Lung (tissue), 12 donors: ENCODE data around the gene VPS13D. TPM values are rescaled to one million over a fixed set of nuclear protein-coding genes. Genes with fewer than 3 reads are reported as not detected.

Experiments
- ATAC-seq: fragments of 200-7000 bp; cut with Tn5 transposase; one replicate; pipeline ENCODE4 v1.9.1; 2020; ENCODE audit warnings: moderate number of reproducible peaks; ENCODE audit not compliant: insufficient read depth, low FRiP score
- DNase-seq, 3 donors: peaks; one replicate each; pipeline ENCODE4 v3.0.0-alpha.2; 2013 to 2017
- H3K27ac ChIP-seq, 2 donors: one replicate each; pipeline ENCODE4 v1.5.1; 2013; ENCODE audit warnings: mild to moderate bottlenecking in 2 of 2, moderate library complexity in 2 of 2, control low read depth in 1 of 2, inconsistent platforms in 1 of 2, low read depth in 1 of 2, low read length in 1 of 2
- H3K27me3 ChIP-seq, 3 donors: one replicate each; pipeline ENCODE4 v1.5.1; 2013; ENCODE audit warnings: low read length in 2 of 3; ENCODE audit not compliant: control insufficient read depth in 3 of 3, insufficient read depth in 3 of 3
- H3K36me3 ChIP-seq, 4 donors: one replicate each; pipeline ENCODE4 v1.5.1; 2013; ENCODE audit warnings: low read length in 4 of 4, mild to moderate bottlenecking in 1 of 4, moderate library complexity in 1 of 4; ENCODE audit not compliant: control insufficient read depth in 4 of 4, insufficient read depth in 4 of 4
- H3K4me1 ChIP-seq, 5 donors: one replicate each; pipeline ENCODE4 v1.5.1; 2013; ENCODE audit warnings: low read length in 5 of 5, mild to moderate bottlenecking in 2 of 5, moderate library complexity in 1 of 5; ENCODE audit not compliant: control insufficient read depth in 5 of 5, insufficient read depth in 5 of 5
- H3K4me3 ChIP-seq: one replicate; pipeline ENCODE4 v1.5.1; 2013; ENCODE audit warnings: mild to moderate bottlenecking, control low read depth, moderate library complexity
- H3K9ac ChIP-seq, 2 donors: one replicate each; pipeline ENCODE4 v1.5.1; 2013; ENCODE audit warnings: low read length in 2 of 2, control low read depth in 1 of 2; ENCODE audit not compliant: insufficient read depth in 1 of 2
- H3K9me3 ChIP-seq, 4 donors: one replicate each; pipeline ENCODE4 v1.5.1; 2013; ENCODE audit warnings: low read length in 3 of 4, mild to moderate bottlenecking in 1 of 4, moderate library complexity in 1 of 4; ENCODE audit not compliant: control insufficient read depth in 4 of 4, insufficient read depth in 3 of 4
- WGBS, 2 donors: extraction: QIAGEN DNeasy Blood & Tissue Kit; methylation state at CpG; one replicate each; pipeline ENCODE4 v1.1.7; 2013; 5-methylcytosine and 5-hydroxymethylcytosine counted together
- polyA plus RNA-seq, 2 donors: library from polyadenylated mRNA; stranded (reverse); fragments of 200-250 nt; gene quantifications; one replicate each; pipeline ENCODE4 v1.2.1, GENCODE V29; 2013
- total RNA-seq, 2 donors: library from RNA; depleted of rRNA in 1 of 2; stranded (reverse); fragments of >200 nt in 1 of 2; gene quantifications; one replicate each; pipeline ENCODE4 v1.2.1, GENCODE V29; 2014 to 2021
- TF ChIP-seq, protein P1 (sequence below): IDR thresholded peaks from 2 replicates; pipeline ENCODE4 v1.5.1; 2012; ENCODE audit warnings: mild to moderate bottlenecking; ENCODE audit errors: control extremely low read depth, extremely low read depth
- donor health status: control.
- donor health status: control.
- donor health status: Bipolar disorder and iron deficiency.
- donor health status: healthy.
- donor health status: DM: yes; HTN: yes; CAD: no.

VPS13D gene
- total and polyA plus RNA-seq, 4 donors, result 18.4 to 76.0 (median 37.5) TPM

DNA sequence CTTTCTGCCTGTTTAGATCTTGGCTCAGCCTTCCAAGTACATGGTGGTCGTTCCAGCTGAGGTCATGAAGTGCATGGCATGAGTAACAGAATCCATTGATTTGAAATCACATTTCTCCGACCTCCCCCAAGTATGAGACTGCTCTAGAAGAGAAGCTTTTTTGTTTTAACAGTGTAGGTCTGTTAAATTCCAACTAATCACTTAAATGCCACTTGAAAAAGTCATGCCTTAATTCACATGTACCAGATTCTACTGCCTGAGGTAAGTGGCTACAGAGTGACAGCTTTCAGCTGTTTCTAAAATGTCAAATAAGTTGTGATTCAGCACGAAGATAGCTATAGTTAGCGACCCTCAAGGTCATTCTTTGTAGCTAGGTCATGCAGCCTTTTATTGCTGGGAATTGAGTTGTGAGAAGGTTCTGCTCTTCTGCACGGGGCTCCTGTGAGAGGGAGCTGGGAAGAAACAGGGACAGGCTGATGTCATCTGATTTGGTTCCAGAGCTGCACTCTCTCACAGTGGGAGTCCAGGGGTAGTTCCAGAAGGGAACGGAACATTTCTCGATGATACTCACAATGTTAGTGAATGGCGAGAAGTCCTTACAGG is 112.7 kb downstream of the VPS13D start:
- Histone ChIP-seq H3K36me3 (peaks cover 0 to 12% (median 8%) of the 10 kb centered on the region in 4 donors), H3K4me1 (peaks cover 3 to 34% (median 11%) of the 10 kb centered on the region in 5 donors), H3K27me3 (no peaks in the 10 kb centered on the region), H3K27ac (peak overlapping the region; percentile 43 to 82), H3K4me3 (no peak overlapping the region), H3K9ac (no peak overlapping the region), H3K9me3 (no peaks in the 10 kb centered on the region)
- TF ChIP-seq, protein P1, sequence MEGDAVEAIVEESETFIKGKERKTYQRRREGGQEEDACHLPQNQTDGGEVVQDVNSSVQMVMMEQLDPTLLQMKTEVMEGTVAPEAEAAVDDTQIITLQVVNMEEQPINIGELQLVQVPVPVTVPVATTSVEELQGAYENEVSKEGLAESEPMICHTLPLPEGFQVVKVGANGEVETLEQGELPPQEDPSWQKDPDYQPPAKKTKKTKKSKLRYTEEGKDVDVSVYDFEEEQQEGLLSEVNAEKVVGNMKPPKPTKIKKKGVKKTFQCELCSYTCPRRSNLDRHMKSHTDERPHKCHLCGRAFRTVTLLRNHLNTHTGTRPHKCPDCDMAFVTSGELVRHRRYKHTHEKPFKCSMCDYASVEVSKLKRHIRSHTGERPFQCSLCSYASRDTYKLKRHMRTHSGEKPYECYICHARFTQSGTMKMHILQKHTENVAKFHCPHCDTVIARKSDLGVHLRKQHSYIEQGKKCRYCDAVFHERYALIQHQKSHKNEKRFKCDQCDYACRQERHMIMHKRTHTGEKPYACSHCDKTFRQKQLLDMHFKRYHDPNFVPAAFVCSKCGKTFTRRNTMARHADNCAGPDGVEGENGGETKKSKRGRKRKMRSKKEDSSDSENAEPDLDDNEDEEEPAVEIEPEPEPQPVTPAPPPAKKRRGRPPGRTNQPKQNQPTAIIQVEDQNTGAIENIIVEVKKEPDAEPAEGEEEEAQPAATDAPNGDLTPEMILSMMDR, result no peak
- WGBS, 2 donors, result 66 to 80% methylated on average over 8 of the region's 8 CpGs
- DNase-seq, result peak in 2 of 3 donors; percentile 40 to 55
- peak; percentile 23 for ATAC-seq

DNA sequence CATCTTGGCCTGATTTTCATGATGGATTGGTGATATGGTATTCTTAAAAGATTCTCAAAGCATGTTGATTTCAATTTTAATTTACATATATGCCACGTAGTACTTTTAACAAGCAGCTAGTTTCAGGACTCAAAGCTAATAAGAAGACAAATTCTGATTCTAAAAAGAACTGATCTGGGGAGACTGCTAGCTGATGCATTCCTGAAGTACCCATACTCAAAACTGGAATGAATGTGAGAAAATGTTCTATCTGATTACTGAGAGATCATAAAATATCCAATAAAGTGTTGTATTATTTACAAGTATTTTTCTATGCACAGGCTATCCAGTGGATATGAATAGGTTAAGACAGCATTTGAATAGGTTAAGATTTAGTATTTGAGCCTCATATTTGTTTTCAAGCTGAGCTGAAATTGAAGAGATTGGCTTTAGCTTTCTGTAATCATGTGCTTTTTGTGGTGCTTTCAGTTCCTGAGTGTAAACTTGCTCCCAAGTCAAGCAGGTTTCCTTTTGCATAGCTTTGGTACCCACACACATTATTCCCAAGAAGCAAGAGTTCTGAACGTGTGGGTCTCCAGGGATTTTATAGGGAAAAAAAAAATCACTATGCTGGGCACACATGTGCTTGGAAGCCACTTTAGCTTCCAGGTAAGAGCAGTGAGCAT is 114.1 kb downstream of the VPS13D start:
- WGBS, 2 donors, result 52 to 62% methylated on average over 2 of the region's 2 CpGs
- peaks cover 5 to 19% (median 12%) of the 10 kb centered on the region in 4 donors for H3K36me3 ChIP-seq
- no peak for ATAC-seq

DNA sequence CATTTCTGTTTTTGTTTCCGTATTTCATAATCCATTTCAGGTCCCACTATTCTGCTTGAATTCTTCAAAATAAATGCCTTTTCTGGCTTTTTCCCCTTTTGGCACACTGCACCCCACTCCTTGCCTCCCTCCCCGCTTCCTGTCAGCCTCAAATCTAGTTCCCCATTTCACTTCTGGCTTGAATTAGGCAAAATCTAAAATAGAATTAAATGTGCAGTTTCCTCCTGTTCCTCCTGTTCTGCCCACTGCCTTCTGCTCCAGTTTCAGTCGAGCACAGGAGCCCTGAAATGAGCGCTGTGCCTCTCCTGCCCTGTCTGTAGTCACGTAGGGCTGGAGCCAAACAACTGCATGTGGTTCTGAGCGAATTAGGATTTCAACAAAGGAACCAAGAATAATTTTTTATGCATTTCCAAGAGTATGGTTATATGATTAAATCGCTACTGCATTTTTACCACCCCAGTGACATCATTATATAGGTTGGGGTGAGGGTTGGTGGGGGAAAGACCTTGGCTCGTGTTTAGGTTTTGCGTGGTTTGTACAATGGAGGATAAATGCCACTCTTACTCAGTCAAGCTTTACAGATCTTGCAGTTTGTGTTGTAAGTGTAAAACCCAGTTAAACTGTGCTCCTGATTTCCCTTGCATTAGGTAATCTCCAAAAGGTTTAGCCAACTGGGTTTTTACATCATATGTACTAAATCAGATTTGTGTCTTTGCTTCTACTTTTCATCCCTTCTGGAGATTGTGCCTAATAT is 114.9 kb downstream of the VPS13D start:
- Histone ChIP-seq H3K9me3 (peaks cover 0 to 1% (median 0%) of the 10 kb centered on the region in 4 donors), H3K4me3 (no peak overlapping the region), H3K4me1 (peaks cover 3 to 23% (median 11%) of the 10 kb centered on the region in 5 donors), H3K36me3 (peaks cover 13 to 27% (median 16%) of the 10 kb centered on the region in 4 donors), H3K9ac (no peak overlapping the region), H3K27ac (peak overlapping the region; percentile 59 to 77), H3K27me3 (no peaks in the 10 kb centered on the region)
- no peak for DNase-seq
- TF ChIP-seq, protein P1, result no peak
- whole genome bisulfite sequencing, 2 donors, result 37 to 61% methylated on average over 9 of the region's 9 CpGs
- peak; percentile 48 for ATAC-seq

More for the DNA sequence above, 114.1 kb downstream of the VPS13D start:
- no peaks in the 10 kb centered on the region for H3K27me3 ChIP-seq
- peak overlapping the region; percentile 67 to 70 for H3K27ac ChIP-seq
- no peak overlapping the region for H3K9ac ChIP-seq
- no peak for DNase-seq
- H3K4me3 ChIP-seq, result no peak overlapping the region
- peaks cover 3 to 31% (median 11%) of the 10 kb centered on the region in 5 donors for H3K4me1 ChIP-seq
- H3K9me3 ChIP-seq, result peaks cover 0 to under 1% (median 0%) of the 10 kb centered on the region in 4 donors
- TF ChIP-seq, protein P1, result no peak
